Gastrocnemius medialis (tissue), 4 donors: Measurements from ENCODE around the gene TGFB1. TPM values are rescaled to one million over a fixed set of nuclear protein-coding genes. Genes with fewer than 3 reads are reported as not detected.

Source experiments
- ATAC-seq, 2 donors: fragments of 150-250 bp; one replicate each; pipeline ENCODE4 v1.9.1; 2016
- DNase-seq, 2 donors: peaks; one replicate each; pipeline ENCODE4 v3.0.0-alpha.2; 2019
- H3K27ac ChIP-seq, 4 donors: fragments of 200-600 bp; sonication (generic); 1 replicate in 1 of 4; 2 replicates in 3 of 4; pipeline ENCODE4 v1.5.1; 2016 to 2018; ENCODE audit warnings: mild to moderate bottlenecking in 2 of 4, moderate library complexity in 1 of 4
- H3K27me3 ChIP-seq, 3 donors: fragments of 200-600 bp; sonication (generic) in 2 of 3; 1 replicate in 1 of 3; 2 replicates in 2 of 3; pipeline versions ENCODE4 v1.5.1 to v1.6.0; 2016 to 2019; ENCODE audit warnings: mild to moderate bottlenecking in 1 of 3, moderate library complexity in 1 of 3
- H3K36me3 ChIP-seq, 2 donors: fragments of 200-600 bp; sonication (generic) in 1 of 2; one replicate each; pipeline ENCODE4 v1.5.1; 2017 to 2018
- H3K4me1 ChIP-seq, 2 donors: fragments of 200-600 bp; sonication (generic) in 1 of 2; one replicate each; pipeline ENCODE4 v1.5.1; 2016 to 2017; ENCODE audit warnings: mild to moderate bottlenecking in 2 of 2
- H3K4me3 ChIP-seq, 4 donors: fragments of 200-600 bp; sonication (generic) in 3 of 4; 1 replicate in 1 of 4; 2 replicates in 3 of 4; pipeline ENCODE4 v1.5.1; 2016 to 2019; ENCODE audit warnings: mild to moderate bottlenecking in 2 of 4
- H3K9me3 ChIP-seq, 3 donors: fragments of 200-600 bp; sonication (generic) in 2 of 3; 1 replicate in 1 of 3; 2 replicates in 2 of 3; pipeline ENCODE4 v1.5.1; 2016 to 2019
- CTCF ChIP-seq, 5 experiments: fragments of 450-650 bp in 3 of 5; fragments of 200-600 bp in 2 of 5; sonication (generic) in 2 of 5; IDR thresholded peaks in 4 of 5; conservative IDR thresholded peaks in 1 of 5; 1 replicate in 4 of 5; 2 replicates in 1 of 5; pipeline ENCODE4 v1.5.1; 2016 to 2019; ENCODE audit warnings: antibody characterized with exemption in 5 of 5, mild to moderate bottlenecking in 3 of 5, moderate library complexity in 3 of 5
- POLR2A ChIP-seq, 2 donors: fragments of 450-650 bp; IDR thresholded peaks; one replicate each; pipeline ENCODE4 v1.6.1; 2017; ENCODE audit warnings: antibody characterized with exemption in 2 of 2, mild to moderate bottlenecking in 2 of 2, moderate library complexity in 2 of 2
- in situ Hi-C, 4 donors: fragments of 200-750 bp; cut with MboI; loops; one replicate each; pipeline versions ENCODE4 v1.15.0 to v1.8.0; 2017; ENCODE audit warnings: low sequenced_read_pairs in 4 of 4
- intact Hi-C: fragments of 100-400 bp; cut with DNase I; formaldehyde crosslinking; loops from one replicate; pipeline ENCODE4 v1.15.1; 2023; ENCODE audit warnings: low total_unique reads
- total RNA-seq, 4 donors: library from RNA; depleted of rRNA; stranded (reverse); fragments of >200 nt; gene quantifications; one replicate each; pipeline versions ENCODE4 v1.1.0 to v1.2.3, GENCODE V29; 2016

The TGFB1 gene
- total RNA-seq, 4 donors from 2014 or later: 1.9 to 5.2 (median 4.9) TPM

GRCh38 chr19:41309180-41310032 lies 44.3 kb downstream of the TGFB1 start:
- Histone ChIP-seq H3K9me3 (no peaks in the 10 kb centered on the region), H3K27ac (peak overlapping the region; percentile 88 to 95 (median 93)), H3K27me3 (no peaks in the 10 kb centered on the region), H3K4me1 (peaks cover 35 to 42% of the 10 kb centered on the region in 2 donors), H3K4me3 (peak overlapping the region; percentile 62 to 80 (median 73)), H3K36me3 (peaks cover 0 to 50% of the 10 kb centered on the region in 2 donors)
- peak; percentile 13 to 14 for ATAC-seq
- intact Hi-C loops: no loop called here
- in situ Hi-C loops: loop anchor here in 1 of 4 donors (5.0 kb wide), 2 partner anchors 42 to 102 kb away; no protein-coding TSS in a partner anchor
- DNase-seq: no peak
- TF ChIP-seq POLR2A (IDR thresholded peaks at IDR 0.05) (no peak), CTCF (IDR thresholded peaks at IDR 0.05 in 4 of 5, conservative IDR thresholded peaks at IDR 0.05 in 1 of 5) (no peak)

GRCh38 chr19:41308450-41309179 lies 45.1 kb downstream of the TGFB1 start:
- H3K4me3 ChIP-seq: peak overlapping the region; percentile 62 to 80 (median 73)
- in situ Hi-C loops (no loop called here), intact Hi-C loops (loop anchor here (1.0 kb wide), 4 partner anchors 9 to 181 kb away; no protein-coding TSS in a partner anchor)

GRCh38 chr19:41307954-41308449 lies 45.7 kb downstream of the TGFB1 start:
- intact Hi-C loops: loop anchor here (1.0 kb wide), 4 partner anchors 9 to 181 kb away; no protein-coding TSS in a partner anchor
- in situ Hi-C loops: no loop called here
- Histone ChIP-seq H3K27me3 (no peaks in the 10 kb centered on the region), H3K36me3 (peaks cover 0 to 49% of the 10 kb centered on the region in 2 donors), H3K27ac (peak overlapping the region; percentile 88 to 95 (median 93)), H3K4me3 (no peak overlapping the region), H3K9me3 (no peaks in the 10 kb centered on the region), H3K4me1 (peaks cover 35 to 42% of the 10 kb centered on the region in 2 donors)
- TF ChIP-seq CTCF (IDR thresholded peaks at IDR 0.05 in 4 of 5, conservative IDR thresholded peaks at IDR 0.05 in 1 of 5) (no peak), POLR2A (IDR thresholded peaks at IDR 0.05) (no peak)
- ATAC-seq (peak in 1 of 2 donors; percentile 12), DNase-seq (no peak)

More at GRCh38 chr19:41308450-41309179, 45.1 kb downstream of the TGFB1 start:
- Histone ChIP-seq H3K36me3 (peaks cover 0 to 52% of the 10 kb centered on the region in 2 donors), H3K9me3 (no peaks in the 10 kb centered on the region), H3K27ac (peak overlapping the region; percentile 88 to 95 (median 93)), H3K4me1 (peaks cover 35 to 42% of the 10 kb centered on the region in 2 donors), H3K27me3 (no peaks in the 10 kb centered on the region)
- ATAC-seq (peak; percentile 60 to 67), DNase-seq (peak; percentile 77 to 92)
- peak; percentile 96 to 99 (median 98) for TF ChIP-seq CTCF (IDR thresholded peaks at IDR 0.05 in 4 of 5, conservative IDR thresholded peaks at IDR 0.05 in 1 of 5)
- peak in 1 of 2 donors; percentile 15 for TF ChIP-seq POLR2A (IDR thresholded peaks at IDR 0.05)

GRCh38 chr19:41307090-41307875 lies 46.4 kb downstream of the TGFB1 start:
- no peak for ATAC-seq
- in situ Hi-C loops: no loop called here

More at GRCh38 chr19:41307090-41307875, 46.4 kb downstream of the TGFB1 start:
- DNase-seq: no peak
- Histone ChIP-seq H3K27me3 (no peaks in the 10 kb centered on the region), H3K27ac (peak overlapping the region; percentile 88 to 95 (median 93)), H3K36me3 (peaks cover 0 to 48% of the 10 kb centered on the region in 2 donors), H3K9me3 (no peaks in the 10 kb centered on the region), H3K4me3 (no peak overlapping the region), H3K4me1 (peaks cover 33 to 40% of the 10 kb centered on the region in 2 donors)
- intact Hi-C loops: no loop called here
- no peak for TF ChIP-seq CTCF (IDR thresholded peaks at IDR 0.05 in 4 of 5, conservative IDR thresholded peaks at IDR 0.05 in 1 of 5)
- no peak for TF ChIP-seq POLR2A (IDR thresholded peaks at IDR 0.05)
